Sciatic nerve (tissue), 2 donors: ENCODE data around the gene GUCY2F. TPM values are rescaled to one million over a fixed set of nuclear protein-coding genes. Genes with fewer than 3 reads are reported as not detected.
A peak's percentile ranks its signal among the peaks of the same experiment; 100 is the strongest.

Experiments
- ATAC-seq: fragments of 200-7000 bp; cut with Tn5 transposase; one replicate; pipeline ENCODE4 v1.9.1; 2020; ENCODE audit warnings: mild to moderate bottlenecking, moderate library complexity
- DNase-seq: peaks from one replicate; pipeline ENCODE4 v3.0.0-alpha.2; 2020; ENCODE audit warnings: low spot score
- intact Hi-C: fragments of 100-400 bp; cut with DNase I; formaldehyde crosslinking; loops from one replicate; pipeline ENCODE4 v1.14.2; 2022
- total RNA-seq: library from RNA; stranded (reverse); fragmentation: NEBNext Ultra II Directional; extraction: Animal tissue kit (Norgen Biotek cat#: 25700); gene quantifications from one replicate; pipeline ENCODE4 v1.2.1, GENCODE V29; 2021
- donor health status: DM: no; HTN: no; CAD: no.
- donor health status: DM: no; HTN: no; CAD: no.

GUCY2F gene
- total RNA-seq, result not detected

DNA sequence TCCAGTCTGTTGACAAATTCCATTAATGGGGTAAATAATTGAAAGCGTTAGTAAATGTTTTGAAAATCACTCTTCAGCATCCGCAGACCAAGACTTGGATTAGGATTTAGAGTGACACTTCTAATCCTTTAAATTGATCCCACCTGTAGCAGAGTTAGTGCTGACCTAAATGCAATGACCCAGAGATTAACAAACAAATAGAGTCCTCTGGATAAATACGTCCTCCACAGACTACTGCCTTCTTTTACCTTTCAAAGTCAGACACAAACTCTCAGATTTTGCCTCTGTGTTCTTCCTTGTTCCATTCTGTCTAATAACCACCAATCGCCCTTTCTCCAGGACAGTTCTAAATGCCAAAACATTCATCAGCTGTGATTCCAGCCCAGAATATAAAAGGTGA is at the start of gene GUCY2F:
Gene GUCY2F, minus strand, starts transcription at position 101 of the 400 bp plus-strand sequence. CDS start 6,150 bp downstream, outside the sequence.
- DNase-seq (no peak), ATAC-seq (no peak)
- intact Hi-C loops, result loop anchor here (10.0 kb wide), 1 partner anchor 153 kb away; no protein-coding TSS in a partner anchor

DNA sequence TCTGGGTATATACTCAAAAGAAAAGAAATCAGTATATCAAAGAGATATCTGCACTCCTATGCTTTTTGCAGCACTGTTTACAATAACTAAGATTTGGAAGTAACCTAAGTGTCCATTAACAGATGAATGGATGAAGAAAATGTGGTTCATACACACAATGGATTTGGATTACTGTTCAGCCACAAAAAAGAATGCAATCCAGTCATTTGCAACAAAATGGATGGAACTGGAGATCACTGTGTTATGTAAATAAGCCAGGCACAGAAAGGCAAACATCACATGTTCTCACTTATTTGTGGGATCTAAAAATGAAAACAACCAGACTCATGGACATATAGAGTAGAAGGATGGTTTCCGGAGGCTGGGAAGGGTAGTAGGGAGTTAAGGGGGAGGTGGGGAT is 37.1 kb upstream of the GUCY2F start:
- intact Hi-C loops, result no loop called here
- ATAC-seq (no peak), DNase-seq (no peak)

DNA sequence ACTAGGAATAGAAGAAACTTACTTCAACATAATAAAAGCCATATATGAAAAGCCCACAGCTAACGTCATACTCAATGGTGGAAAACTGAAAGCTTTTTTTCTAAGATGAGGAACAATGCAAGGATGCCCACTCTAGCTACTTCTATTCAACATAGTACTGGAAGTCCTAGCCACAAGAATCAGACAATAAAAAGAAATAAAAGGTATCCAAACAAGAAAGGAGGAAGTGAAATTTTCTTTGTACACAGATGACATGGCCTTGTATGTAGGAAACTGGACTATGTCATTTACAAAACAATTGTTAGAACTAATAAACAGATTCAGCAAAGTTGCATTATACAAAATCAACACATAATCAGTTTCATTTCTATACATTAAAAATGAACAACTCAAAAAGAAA is 29.2 kb upstream of the GUCY2F start:
- no peak for ATAC-seq
- DNase-seq, result no peak
- intact Hi-C loops, result no loop called here

DNA sequence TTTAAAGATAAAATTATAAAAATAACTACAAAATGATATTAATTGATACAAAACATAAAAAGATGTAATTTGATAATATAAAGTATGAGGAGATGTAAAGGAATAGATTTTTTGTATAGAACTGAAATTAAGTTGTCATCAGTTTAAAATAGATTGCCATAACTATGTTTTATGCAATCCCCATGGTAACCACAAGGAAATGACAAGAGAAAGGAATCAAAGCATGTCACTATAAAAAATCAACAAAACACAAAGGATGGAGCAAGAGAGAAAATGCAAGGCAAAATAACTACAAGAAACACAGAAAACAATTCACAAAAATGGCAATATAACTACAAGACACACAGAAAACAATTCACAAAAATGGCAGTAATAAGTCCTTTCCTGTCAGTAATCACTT is 27.0 kb upstream of the GUCY2F start:
- ATAC-seq (no peak), DNase-seq (no peak)
- intact Hi-C loops, result no loop called here

DNA sequence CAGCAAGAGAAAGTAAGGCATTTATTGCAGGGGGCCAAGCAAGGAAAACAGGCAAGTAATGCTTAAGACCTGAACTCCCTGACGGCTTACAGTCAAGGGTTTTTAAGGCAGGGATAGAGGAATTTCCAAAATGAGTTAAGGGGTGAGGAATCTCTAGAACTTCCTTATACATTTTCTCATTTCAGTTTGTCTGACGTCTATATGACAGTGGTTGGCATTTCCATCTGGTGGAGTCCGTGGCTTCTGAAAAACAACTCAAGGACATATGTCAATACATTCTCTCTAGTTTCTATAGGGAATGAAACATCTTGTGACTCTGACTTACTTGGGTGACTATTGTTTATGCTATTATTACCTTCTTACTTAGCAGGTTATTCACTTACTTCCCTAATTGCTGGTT is 19.3 kb upstream of the GUCY2F start:
- ATAC-seq (no peak), DNase-seq (no peak)
- intact Hi-C loops, result no loop called here

DNA sequence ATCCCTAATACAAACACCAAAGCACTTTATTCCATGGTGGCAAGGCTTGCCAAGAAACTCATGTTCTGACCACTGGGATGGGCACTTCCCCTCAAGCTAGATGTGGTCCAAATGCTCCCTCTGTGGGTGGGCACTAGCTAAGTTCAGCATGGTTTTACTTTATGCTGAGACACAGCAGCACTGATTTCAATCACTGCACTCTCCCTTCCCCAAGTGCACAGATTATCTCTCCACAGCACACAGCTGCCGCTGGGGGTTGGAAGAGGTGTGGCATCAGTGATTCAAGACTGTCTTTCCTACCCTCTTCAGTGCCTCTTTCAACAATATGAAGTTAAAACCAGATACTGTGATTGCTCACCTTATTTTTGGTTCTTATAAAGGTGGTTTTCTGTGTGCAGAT is 16.5 kb upstream of the GUCY2F start:
- intact Hi-C loops, result no loop called here
- DNase-seq (no peak), ATAC-seq (no peak)

DNA sequence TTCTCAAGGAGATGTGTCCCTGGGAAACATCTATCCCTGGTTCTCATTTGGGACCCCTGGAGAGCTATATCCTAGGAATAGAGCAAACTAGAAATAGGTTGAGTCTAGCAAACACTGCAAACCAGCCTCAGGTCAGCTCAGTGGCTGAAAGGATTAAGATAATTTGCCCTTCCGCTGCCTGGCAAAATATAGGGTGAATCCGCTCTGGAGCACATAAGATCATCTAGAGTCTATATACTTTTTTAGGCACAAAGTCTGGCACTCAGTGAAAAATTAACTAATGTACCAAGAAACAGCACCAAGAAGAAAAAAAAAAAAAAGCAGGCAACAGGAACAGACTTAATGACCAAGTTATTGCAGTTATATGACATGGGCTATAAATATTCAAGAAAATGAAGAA is 7.3 kb upstream of the GUCY2F start:
- DNase-seq (no peak), ATAC-seq (no peak)
- intact Hi-C loops, result loop anchor here (10.0 kb wide), 1 partner anchor 146 kb away; no protein-coding TSS in a partner anchor

DNA sequence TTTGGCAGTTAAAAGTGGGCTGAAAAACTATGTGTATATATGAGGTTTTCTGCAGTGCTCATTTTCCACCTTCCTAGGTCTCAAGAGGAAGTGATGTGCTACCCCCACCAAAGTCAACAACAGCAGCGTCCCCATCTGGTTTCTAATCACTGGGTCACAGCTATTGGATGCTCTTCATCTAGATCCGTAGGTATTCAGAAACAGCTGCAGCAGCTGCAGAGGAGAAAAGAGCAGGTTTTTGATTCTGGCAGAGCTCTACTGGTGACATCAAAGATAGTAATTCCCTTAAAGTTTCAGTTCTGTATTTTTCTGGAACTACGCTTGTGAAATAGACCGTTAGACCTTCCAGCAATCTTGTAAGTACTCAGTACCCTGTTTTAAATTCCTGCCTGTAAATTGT is 5.8 kb upstream of the GUCY2F start:
- no peak for DNase-seq
- intact Hi-C loops, result loop anchor here (10.0 kb wide), 1 partner anchor 147 kb away; no protein-coding TSS in a partner anchor

DNA sequence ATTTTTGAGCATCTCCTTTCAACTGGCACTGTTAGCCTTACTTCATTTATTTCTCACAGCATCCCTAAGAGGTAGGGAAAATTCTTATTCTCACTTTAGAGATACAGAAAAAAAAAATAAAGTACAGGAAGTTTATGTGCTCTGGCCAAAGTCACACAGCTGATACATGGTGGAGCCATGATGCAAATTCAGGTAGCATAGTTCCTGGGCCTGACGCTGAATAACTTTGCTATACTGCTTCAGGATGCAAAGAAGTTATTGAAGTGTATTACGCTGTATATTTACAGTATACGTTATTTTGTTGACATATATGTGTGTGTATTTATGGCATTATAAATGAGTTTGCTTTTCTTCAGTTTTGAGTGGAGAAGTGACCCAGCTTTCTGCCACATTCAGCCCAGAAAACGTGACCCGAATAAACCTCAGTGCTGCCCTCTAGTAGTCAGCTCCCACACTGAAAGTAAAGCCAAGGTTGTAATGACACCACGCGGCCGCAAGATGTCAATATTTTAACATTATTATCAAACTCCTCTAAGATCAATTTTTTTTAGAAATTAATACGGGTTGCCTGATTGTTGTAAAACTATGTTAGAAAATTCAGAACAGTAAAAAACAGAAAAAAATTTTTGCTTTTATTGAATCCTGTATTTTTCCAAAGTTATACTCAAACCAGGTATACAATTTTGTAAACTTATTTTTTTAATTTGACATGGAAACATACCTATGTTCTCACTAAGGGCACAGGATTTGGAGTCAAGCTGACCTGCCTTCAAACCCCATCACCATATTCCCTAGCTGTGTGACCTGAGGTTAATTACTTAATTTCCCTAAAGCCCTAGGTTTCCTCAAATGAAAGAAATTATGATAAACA is 3.8 kb upstream of the GUCY2F start:
- ATAC-seq, result peak; percentile 55
- intact Hi-C loops, result loop anchor here (10.0 kb wide), 1 partner anchor 149 kb away; no protein-coding TSS in a partner anchor
- DNase-seq, result peak; percentile 65

More for the DNA sequence above, 5.8 kb upstream of the GUCY2F start:
- ATAC-seq, result no peak

DNA sequence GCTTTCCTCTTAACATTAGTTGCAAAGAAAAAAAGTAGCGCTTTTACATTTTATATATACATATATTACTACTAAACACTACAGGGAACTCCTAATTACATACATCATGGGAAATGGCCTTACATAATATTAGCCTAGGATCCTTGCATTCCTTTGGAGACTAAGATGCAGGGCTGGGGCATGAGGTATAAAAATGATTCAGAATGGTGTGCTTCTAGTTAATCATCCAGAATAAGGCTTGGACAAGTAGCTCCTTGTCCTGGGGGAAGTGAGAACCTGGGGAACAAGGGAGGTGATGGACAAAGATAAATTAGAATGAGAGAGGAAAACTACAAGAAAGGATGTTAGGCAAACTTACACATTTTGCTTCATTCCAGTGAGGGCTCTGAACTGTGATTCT is 3.0 kb upstream of the GUCY2F start:
- intact Hi-C loops, result loop anchor here (10.0 kb wide), 1 partner anchor 150 kb away; no protein-coding TSS in a partner anchor
- ATAC-seq, result no peak

DNA sequence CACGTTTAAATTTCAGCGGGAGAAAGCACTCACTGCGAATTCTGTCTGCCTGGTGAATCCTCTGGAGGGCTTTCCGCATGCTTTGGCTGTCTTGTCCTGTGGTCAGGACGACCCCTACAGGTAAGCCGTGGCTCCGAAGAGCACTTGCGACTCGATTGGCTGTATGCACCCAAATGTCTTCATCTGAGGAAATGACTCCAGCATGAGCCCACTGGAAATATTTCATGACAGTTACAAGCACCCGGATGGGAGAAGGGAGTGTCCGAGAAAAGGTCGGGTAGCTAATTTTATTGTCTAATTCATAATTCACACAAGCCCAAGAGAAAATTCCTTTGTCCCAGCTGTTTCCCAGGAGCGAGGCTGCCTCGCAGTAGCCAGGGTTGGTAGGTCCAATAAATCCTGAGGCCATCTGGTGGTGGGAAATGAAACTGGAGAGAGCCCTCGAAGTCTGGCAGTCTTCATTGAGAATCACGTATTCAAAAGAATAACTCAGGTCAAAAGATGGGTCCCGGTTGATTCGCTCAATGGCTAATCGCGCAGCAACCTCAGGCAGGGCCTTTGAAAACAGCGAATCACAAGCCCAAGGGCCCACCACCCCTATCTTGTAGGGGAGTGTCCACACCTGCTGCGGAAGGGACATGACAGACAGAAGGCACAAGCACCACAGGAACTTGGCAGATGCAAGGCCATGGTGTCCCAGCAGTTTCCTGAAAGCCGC is 6.6 kb downstream of the GUCY2F start:
- ATAC-seq (peak; percentile 72), DNase-seq (peak; percentile 59)
- intact Hi-C loops, result no loop called here

More for the DNA sequence above, 3.0 kb upstream of the GUCY2F start:
- DNase-seq, result no peak

DNA sequence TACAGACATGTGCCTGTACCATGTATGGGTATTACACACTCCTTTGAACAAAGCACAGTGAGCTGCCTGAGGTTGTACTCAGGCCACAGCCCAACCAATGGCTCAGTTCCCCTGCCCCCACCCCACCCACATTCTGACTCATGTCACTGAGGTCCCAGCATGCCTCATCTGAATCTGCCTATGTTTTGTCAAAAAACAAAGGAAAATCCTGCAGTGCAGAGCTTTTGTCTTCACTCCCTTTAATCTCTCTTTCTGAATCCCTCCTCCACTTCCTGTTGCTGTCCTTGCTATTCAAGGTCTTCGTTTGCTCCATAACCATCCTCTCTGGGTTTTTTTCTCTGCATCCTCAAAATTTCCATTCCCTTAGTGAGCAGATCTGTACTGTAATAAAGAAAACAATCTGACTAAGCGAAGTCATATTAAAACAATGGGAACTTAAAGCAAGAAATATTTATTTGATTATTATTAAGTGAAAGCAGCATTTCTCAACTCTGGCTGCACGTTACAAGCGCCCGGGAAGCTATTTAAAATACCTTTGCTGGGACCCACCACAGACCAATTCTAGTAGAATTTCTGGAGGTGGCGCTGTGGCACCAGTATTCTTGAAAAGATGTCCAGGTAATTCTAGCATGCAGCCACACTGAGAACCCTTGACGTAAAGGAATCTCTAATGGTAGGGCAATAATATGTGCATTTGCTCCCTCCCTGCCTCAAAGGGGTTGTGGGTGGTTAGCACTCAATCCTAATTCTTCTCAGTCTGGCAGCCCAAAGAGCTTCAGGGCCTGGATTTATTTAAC is 8.7 kb downstream of the GUCY2F start:
- intact Hi-C loops, result no loop called here
- DNase-seq (no peak), ATAC-seq (no peak)

DNA sequence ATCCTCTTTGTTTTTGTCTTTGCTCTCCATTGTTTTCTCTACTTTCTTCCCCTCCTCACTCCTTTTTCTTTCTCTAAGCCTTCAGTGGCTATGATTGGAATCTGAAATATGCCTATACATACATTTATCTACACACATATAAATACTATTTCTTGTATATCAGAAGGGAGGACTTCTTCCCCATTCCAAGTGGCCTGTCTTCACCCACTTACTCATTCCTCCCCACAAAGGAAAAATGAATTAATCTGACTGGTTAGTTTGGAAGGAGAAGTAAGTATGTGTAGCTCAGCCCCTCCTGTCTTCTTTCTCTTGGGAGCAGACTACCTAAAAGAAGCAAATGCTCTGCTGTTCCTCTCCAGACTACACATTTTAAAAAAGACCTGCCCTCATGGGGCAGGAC is 17.7 kb downstream of the GUCY2F start:
- ATAC-seq (no peak), DNase-seq (no peak)
- intact Hi-C loops, result no loop called here

DNA sequence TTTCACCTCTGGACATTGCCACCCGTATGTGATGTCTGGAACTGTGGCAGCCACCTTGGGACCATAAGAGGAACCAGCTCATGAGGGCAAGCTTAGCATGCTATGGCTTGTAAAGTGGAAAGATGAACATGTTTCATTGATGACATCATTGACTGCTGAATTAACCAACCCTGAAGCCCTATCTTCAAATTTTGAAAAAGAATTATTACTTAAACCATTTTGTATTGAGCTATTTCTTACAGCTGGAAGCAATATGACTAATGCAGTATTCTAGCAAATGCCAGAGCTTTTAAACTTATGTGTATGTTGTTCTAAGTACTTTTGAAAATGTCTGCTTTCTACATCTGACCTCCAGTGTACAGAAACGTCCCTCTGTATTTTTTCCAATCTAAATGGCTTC is 18.1 kb downstream of the GUCY2F start:
- ATAC-seq, result no peak
- intact Hi-C loops, result no loop called here
- no peak for DNase-seq

DNA sequence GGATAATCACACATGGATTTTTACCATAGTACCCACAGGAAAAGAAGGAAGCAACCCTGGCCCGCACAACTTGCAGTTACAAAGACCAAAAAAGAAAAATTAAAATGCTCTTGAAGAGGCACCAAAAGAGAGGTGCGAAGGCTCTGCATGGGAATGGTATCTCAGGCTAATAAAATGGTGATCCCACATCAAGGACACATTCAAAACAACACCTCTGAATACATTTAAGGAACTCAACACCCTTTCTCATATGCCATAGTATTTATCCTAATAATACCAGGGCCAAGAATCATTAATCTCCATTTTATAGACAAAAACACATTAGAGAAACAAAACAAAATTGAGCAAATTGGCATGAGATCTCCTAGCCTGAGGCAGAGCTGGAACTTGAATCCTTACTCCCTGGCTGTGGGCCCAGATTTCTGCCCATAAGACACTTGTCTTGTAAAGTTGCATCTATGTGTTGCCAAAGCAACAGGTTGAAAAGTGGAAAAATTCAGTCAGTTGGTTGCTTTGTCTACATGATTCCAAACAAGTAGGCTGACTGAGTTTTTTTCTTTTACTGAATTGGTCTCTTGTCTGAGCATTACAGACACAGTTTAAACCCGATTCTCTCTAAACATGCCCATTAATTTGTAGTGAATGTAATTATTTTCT is 33.5 kb downstream of the GUCY2F start:
- intact Hi-C loops, result no loop called here
- DNase-seq (no peak), ATAC-seq (no peak)

DNA sequence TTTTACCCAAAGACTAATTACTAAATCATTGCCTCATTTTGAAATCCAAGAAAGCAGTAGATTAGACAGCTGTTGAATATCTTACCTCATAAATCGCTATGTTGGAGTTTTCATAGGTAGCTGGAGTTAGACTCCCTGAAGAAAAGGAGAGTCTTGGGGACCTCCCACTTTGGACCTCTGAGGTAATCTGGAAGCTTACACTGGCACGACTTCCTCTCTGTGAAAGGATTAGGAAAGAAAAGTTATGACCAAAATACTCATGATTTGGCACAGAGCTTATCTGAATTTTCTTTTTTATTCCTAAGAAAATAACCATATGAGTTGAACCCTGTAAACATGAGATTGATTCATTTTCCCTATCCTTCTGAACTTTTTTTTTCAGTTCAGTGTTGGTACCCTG is 40.6 kb downstream of the GUCY2F start:
- ATAC-seq (no peak), DNase-seq (no peak)
- intact Hi-C loops, result no loop called here

DNA sequence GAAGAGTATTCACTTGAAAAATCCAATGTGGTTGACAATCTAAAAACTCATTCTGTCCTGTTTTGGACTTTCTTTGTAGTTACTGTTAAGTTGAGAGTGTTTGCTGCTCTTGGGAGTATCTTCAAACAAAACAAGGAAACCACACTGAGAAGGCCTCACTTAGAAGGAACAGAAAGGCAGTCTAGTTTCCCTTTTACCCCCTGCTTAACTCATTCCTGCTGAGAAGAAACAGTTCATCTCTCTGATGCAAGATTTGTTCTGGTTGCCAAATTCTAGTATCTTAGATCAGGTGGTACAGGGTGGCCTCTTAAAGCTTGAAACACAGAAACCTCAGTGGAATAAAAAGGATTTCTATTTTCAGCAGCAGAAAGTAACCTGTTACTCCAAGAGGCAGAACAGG is 41.4 kb downstream of the GUCY2F start:
- DNase-seq (no peak), ATAC-seq (no peak)
- intact Hi-C loops, result no loop called here

DNA sequence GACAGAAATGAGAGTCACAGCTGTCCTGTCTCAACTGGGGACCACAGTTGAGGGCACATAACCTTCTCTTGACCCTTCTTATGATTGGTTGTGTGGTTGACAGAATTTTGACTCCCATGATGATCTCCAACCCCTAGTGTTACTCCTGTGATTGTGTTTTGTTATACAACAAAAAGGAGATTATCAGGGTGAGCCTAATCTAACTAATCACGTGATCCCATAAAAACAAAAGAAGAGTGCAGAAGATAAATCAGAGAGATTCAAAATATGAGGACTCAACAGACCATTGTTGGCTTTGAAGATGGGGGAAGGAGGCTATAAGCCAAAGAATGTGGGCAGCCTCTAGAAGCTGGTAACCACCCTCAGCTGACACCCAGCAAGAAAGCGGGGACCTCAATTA is 72.7 kb downstream of the GUCY2F start:
- DNase-seq (no peak), ATAC-seq (no peak)
- intact Hi-C loops, result no loop called here

DNA sequence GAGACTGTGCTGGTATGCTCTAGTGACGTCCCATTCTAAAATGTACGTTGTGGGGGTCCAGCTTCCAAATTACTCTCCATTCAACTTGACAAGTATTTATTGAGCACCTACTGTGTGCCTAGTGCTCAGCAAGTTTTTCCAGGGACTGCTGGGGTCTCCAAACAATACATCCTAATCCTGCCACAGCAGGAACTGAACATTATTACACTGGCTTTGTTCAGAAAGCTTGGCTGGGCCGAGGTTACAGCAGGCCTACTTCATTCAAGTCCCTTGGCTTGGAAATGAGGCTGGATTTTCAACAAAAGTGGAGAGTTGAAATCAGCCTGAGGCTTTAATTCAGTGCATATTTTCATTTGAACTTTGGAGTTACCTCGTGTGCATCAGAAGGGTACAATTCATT is 78.0 kb downstream of the GUCY2F start:
- ATAC-seq (no peak), DNase-seq (no peak)
- intact Hi-C loops, result no loop called here
